Measurements from ENCODE around the gene DYRK1A. TPM values are rescaled to one million over a fixed set of nuclear protein-coding genes. Genes with fewer than 3 reads are reported as not detected.

DYRK1A gene
- total RNA-seq, 2 donors from 2014 or later: 70.5 to 146 TPM

DNA sequence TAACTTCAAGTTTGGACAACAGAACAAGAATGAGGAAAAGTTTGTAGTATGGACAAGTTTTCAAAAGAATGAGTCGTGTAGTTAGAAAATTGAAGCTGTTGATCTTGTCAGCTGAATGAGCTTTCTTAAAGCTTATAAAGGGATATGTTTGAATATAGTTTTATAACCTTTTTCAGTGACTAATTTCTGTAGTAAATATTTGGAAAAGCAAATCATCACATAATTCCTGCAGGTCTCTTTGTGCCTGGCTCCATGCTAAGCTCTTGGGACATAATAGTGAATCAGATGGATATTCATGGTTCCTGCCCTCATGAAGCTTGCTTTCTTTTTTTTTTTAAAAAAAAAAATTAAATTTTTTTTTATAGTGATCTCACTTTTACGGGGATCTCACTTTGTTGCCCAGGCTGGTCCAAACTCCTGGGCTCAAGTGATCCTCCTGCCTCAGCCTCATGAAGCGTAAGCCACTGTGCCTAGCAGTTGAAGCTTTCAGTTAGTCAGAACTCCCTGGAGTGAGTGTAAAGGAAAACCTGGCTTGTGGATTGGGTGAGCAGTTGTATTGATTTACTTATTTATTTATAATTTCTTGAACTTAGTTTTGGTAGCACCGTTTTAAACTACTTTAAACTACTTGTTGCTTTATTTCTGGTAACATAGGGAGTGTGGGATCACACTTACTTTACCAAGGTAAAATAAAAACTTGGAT is 15.5 kb downstream of the DYRK1A start:
- intact Hi-C loops (cut with DNase I): no loop called here
- 72% methylated on average over 4 of the region's 4 CpGs for WGBS
- no peak for DNase-seq (ENCODE audit: low spot score)

DNA sequence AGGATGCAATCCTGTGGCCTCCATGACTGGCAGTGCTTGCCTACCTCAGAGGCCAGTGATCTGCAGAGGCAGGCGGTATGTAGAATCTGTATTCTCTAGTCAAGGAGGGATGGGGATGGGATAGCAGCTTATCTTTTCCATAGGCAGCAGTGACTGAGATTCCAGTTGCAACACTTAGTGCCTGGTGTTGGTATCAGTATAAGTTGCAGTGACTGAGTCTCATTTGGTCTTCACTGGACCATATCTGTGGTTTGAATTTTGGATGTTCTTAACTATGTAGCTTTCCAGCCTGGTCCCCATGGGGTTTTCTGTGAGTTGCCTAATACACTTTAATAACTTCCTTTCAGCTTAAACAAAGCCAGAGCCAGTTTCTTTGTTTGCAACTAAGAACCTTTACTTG is 16.5 kb downstream of the DYRK1A start:
- H3K9me3 ChIP-seq: no peaks in the 10 kb centered on the region
- H3K4me3 ChIP-seq: no peak overlapping the region
- no peak overlapping the region for H3K27ac ChIP-seq
- H3K4me1 ChIP-seq (replicated peaks): peaks cover 4% of the 10 kb centered on the region
- no peak for DNase-seq (ENCODE audit: low spot score)
- TF ChIP-seq POLR2A (IDR thresholded peaks at IDR 0.05) (no peak), POLR2AphosphoS5 (IDR thresholded peaks at IDR 0.05) (no peak)
- TF ChIP-seq, protein P1, sequence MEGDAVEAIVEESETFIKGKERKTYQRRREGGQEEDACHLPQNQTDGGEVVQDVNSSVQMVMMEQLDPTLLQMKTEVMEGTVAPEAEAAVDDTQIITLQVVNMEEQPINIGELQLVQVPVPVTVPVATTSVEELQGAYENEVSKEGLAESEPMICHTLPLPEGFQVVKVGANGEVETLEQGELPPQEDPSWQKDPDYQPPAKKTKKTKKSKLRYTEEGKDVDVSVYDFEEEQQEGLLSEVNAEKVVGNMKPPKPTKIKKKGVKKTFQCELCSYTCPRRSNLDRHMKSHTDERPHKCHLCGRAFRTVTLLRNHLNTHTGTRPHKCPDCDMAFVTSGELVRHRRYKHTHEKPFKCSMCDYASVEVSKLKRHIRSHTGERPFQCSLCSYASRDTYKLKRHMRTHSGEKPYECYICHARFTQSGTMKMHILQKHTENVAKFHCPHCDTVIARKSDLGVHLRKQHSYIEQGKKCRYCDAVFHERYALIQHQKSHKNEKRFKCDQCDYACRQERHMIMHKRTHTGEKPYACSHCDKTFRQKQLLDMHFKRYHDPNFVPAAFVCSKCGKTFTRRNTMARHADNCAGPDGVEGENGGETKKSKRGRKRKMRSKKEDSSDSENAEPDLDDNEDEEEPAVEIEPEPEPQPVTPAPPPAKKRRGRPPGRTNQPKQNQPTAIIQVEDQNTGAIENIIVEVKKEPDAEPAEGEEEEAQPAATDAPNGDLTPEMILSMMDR (IDR thresholded peaks at IDR 0.05): no peak
- H3K27me3 ChIP-seq (replicated peaks; ENCODE audit: insufficient read depth): no peaks in the 10 kb centered on the region
- 100% methylated on average over 1 of the region's 1 CpG for WGBS
- H3K36me3 ChIP-seq: no peaks in the 10 kb centered on the region
- intact Hi-C loops (cut with DNase I): no loop called here

More for the DNA sequence above, 15.5 kb downstream of the DYRK1A start:
- no peak overlapping the region for H3K4me3 ChIP-seq
- no peak overlapping the region for H3K27ac ChIP-seq
- H3K9me3 ChIP-seq: no peaks in the 10 kb centered on the region
- no peaks in the 10 kb centered on the region for H3K36me3 ChIP-seq
- no peaks in the 10 kb centered on the region for H3K27me3 ChIP-seq (replicated peaks; ENCODE audit: insufficient read depth)
- H3K4me1 ChIP-seq (replicated peaks): peaks cover 4% of the 10 kb centered on the region
- no peak for TF ChIP-seq POLR2AphosphoS5 (IDR thresholded peaks at IDR 0.05)
- no peak for TF ChIP-seq POLR2A (IDR thresholded peaks at IDR 0.05)
- TF ChIP-seq, protein P1 (IDR thresholded peaks at IDR 0.05): no peak

DNA sequence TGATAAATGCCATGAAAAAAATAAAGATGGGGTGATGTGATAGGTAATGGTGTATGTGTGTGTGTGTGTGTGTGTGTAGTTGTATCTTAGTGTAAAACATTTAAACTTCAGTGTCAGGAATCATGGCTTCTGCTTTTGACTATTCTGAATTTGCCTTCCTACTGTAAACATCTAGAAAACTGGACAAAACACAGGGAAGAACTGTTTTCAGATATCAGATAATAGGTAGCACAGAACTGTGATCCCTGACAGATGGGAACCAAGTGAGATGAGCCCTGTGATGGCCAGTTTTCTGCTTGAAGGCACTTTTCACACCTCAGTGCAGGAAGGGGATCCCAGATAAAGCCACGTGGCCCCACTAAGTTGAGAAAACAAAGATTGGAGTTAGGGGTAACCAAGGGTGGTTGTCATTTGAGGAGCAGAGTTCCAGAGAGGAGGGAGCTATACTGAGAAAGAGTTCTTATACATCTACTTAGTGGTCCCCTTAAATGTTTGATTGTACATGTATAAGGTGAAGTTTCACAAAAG is 17.3 kb downstream of the DYRK1A start:
- H3K9me3 ChIP-seq: no peaks in the 10 kb centered on the region
- H3K4me3 ChIP-seq: no peak overlapping the region
- no peak for DNase-seq (ENCODE audit: low spot score)
- intact Hi-C loops (cut with DNase I): no loop called here
- TF ChIP-seq POLR2AphosphoS5 (IDR thresholded peaks at IDR 0.05): no peak
- no peak for TF ChIP-seq POLR2A (IDR thresholded peaks at IDR 0.05)
- TF ChIP-seq, protein P1 (IDR thresholded peaks at IDR 0.05): no peak
- no peaks in the 10 kb centered on the region for H3K36me3 ChIP-seq
- H3K4me1 ChIP-seq (replicated peaks): peaks cover 4% of the 10 kb centered on the region
- no peaks in the 10 kb centered on the region for H3K27me3 ChIP-seq (replicated peaks; ENCODE audit: insufficient read depth)
- WGBS: 77% methylated on average over 1 of the region's 1 CpG
- no peak overlapping the region for H3K27ac ChIP-seq

DNA sequence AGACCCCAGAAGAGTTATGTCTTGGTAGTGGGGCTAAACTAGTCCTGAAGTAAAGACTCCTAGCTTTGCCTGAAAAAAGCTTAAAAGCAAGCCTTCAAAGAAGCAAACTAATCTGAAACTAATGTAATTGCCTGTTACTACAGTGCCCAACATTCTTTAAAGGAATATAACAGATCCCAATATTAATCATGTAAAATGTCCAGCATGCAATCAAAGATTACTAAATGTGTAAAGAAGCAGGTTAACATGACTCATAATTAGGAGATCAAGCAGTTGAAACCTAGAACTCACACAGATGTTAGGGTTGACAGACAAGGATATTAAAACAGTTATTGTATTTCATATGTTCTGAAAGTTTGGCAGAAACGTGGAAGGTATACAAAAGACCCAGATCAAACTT is 17.8 kb downstream of the DYRK1A start:
- Histone ChIP-seq H3K27ac (no peak overlapping the region), H3K36me3 (no peaks in the 10 kb centered on the region), H3K9me3 (no peaks in the 10 kb centered on the region), H3K27me3 (replicated peaks; ENCODE audit: insufficient read depth) (no peaks in the 10 kb centered on the region), H3K4me1 (replicated peaks) (peaks cover 2% of the 10 kb centered on the region), H3K4me3 (no peak overlapping the region)
- 81% methylated on average over 1 of the region's 1 CpG for WGBS
- DNase-seq (ENCODE audit: low spot score): no peak
- TF ChIP-seq, protein P1 (IDR thresholded peaks at IDR 0.05): no peak
- TF ChIP-seq POLR2AphosphoS5 (IDR thresholded peaks at IDR 0.05) (no peak), POLR2A (IDR thresholded peaks at IDR 0.05) (no peak)
- intact Hi-C loops (cut with DNase I): no loop called here

All from prostate gland (tissue), 2 donors.